Measurements from ENCODE around the gene GATAD1.
"Not testable (repeated sequence)": the region's sequence is repeated elsewhere in the genome, so short reads cannot be mapped to it uniquely, and the experiment has no call there.

Gene GATAD1

GRCh38 chr7:92478095-92478494, 30.8 kb downstream of the GATAD1 start:
- no peak overlapping the region for H3K4me3 ChIP-seq (ENCODE audit: low read depth, low read length)
- no peak for TF ChIP-seq CTCF (IDR thresholded peaks at IDR 0.05; ENCODE audit: borderline replicate concordance, insufficient read depth, low read depth, low read length)

GRCh38 chr7:92478711-92479110, 31.4 kb downstream of the GATAD1 start:
- H3K4me3 ChIP-seq (ENCODE audit: low read depth, low read length), result no peak overlapping the region
- TF ChIP-seq CTCF (IDR thresholded peaks at IDR 0.05; ENCODE audit: borderline replicate concordance, insufficient read depth, low read depth, low read length), result no peak

GRCh38 chr7:92479146-92479545, 31.9 kb downstream of the GATAD1 start:
- not testable (repeated sequence) for H3K4me3 ChIP-seq (ENCODE audit: low read depth, low read length)

GRCh38 chr7:92483624-92484023, 36.3 kb downstream of the GATAD1 start:
- H3K4me3 ChIP-seq (ENCODE audit: low read depth, low read length), result not testable (repeated sequence)

GRCh38 chr7:92484226-92484625, 36.9 kb downstream of the GATAD1 start:
- H3K4me3 ChIP-seq (ENCODE audit: low read depth, low read length), result not testable (repeated sequence)

GRCh38 chr7:92485267-92485892, 38.1 kb downstream of the GATAD1 start:
- TF ChIP-seq CTCF (IDR thresholded peaks at IDR 0.05; ENCODE audit: borderline replicate concordance, insufficient read depth, low read depth, low read length), result no peak
- no peak overlapping the region for H3K4me3 ChIP-seq (ENCODE audit: low read depth, low read length)

- no peak overlapping the region for H3K4me3 ChIP-seq (ENCODE audit: low read depth, low read length)
- no peak for TF ChIP-seq CTCF (IDR thresholded peaks at IDR 0.05; ENCODE audit: borderline replicate concordance, insufficient read depth, low read depth, low read length)
These were observed 38.7 kb downstream of the GATAD1 start for GRCh38 chr7:92485974-92486373.

- no peak for TF ChIP-seq CTCF (IDR thresholded peaks at IDR 0.05; ENCODE audit: borderline replicate concordance, insufficient read depth, low read depth, low read length)
These were observed 40.5 kb downstream of the GATAD1 start for GRCh38 chr7:92487804-92488203.

GRCh38 chr7:92489634-92490033, 42.4 kb downstream of the GATAD1 start:
- TF ChIP-seq CTCF (IDR thresholded peaks at IDR 0.05; ENCODE audit: borderline replicate concordance, insufficient read depth, low read depth, low read length), result no peak
- H3K4me3 ChIP-seq (ENCODE audit: low read depth, low read length), result no peak overlapping the region

More at GRCh38 chr7:92487804-92488203, 40.5 kb downstream of the GATAD1 start:
- H3K4me3 ChIP-seq (ENCODE audit: low read depth, low read length), result no peak overlapping the region
